ENCODE results near the gene TSGA10.
"Not testable (repeated sequence)": the region's sequence is repeated elsewhere in the genome, so short reads cannot be mapped to it uniquely, and the experiment has no call there.

Gene TSGA10, protein sequence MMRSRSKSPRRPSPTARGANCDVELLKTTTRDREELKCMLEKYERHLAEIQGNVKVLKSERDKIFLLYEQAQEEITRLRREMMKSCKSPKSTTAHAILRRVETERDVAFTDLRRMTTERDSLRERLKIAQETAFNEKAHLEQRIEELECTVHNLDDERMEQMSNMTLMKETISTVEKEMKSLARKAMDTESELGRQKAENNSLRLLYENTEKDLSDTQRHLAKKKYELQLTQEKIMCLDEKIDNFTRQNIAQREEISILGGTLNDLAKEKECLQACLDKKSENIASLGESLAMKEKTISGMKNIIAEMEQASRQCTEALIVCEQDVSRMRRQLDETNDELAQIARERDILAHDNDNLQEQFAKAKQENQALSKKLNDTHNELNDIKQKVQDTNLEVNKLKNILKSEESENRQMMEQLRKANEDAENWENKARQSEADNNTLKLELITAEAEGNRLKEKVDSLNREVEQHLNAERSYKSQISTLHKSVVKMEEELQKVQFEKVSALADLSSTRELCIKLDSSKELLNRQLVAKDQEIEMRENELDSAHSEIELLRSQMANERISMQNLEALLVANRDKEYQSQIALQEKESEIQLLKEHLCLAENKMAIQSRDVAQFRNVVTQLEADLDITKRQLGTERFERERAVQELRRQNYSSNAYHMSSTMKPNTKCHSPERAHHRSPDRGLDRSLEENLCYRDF

DNA sequence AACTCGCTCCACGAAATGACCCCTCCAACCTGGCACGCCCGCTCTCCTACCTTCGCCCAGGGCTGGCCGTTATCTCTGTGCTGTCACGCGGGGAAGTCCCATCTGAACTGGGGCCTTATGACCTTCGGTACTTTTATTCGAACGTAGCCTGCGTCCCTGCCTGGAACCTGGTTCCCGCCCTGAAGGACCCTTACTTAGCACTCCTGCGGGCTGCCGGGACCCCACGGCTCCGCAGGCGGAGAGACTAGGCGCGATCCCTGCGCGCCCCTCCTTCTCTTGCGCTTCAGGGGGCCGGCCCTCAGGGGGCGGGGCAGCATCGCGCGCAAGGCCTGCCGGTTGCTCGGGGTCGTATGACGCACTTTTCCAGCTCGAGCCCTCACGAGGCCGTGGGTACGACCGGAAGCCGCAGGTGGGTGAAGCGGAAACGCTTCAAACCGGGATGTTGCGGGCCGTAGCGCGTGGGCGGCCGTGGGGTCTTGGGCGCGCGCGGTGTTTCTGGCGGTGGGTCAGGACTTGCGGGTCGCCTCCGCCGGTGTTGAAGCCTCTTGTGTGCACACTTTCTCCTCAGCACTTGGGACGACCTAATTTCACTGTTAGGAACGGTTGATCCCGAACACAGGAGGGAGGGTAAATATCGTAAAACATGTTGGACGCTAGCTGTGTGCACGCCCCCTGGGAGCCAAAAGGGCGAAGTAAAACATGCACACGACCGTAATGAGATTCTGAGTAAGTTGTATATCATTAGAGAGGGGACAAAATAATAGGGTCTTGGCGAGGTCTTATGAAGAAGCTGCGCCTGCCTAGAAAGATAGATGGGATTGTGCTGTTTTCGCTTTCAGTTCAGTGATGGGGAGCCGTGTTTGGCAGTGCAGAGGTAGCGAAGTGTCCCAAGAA is at the start of gene TSGA10, which contains the start of gene LIPT1:
TSS of gene TSGA10 (minus strand) at position 300 of the 894 bp plus-strand sequence. CDS start 45,503 bp downstream, outside the sequence.
TSS of gene LIPT1 (plus strand) at position 325 of the 894 bp plus-strand sequence. CDS start 6,991 bp downstream, outside the sequence.
- peak; percentile 85 for DNase-seq (ENCODE audit: low read depth in 2 of 2)

GRCh38 chr2:99201959-99202678 is 47.4 kb upstream of the TSGA10 start:
- no peak for DNase-seq (ENCODE audit: low read depth in 2 of 2)

GRCh38 chr2:99200076-99200800 is 45.5 kb upstream of the TSGA10 start:
- DNase-seq (ENCODE audit: low read depth in 2 of 2): no peak

- no peak for DNase-seq (ENCODE audit: low read depth in 2 of 2)
Measured at GRCh38 chr2:99198103-99198841, 43.5 kb upstream of the TSGA10 start.

- DNase-seq (ENCODE audit: low read depth in 2 of 2): not testable (repeated sequence)
Measured at GRCh38 chr2:99192364-99192763, 37.6 kb upstream of the TSGA10 start.

GRCh38 chr2:99190548-99190947 is 35.8 kb upstream of the TSGA10 start:
- no peak for DNase-seq (ENCODE audit: low read depth in 2 of 2)

- DNase-seq (ENCODE audit: low read depth in 2 of 2): no peak
Measured at GRCh38 chr2:99188357-99188756, 33.6 kb upstream of the TSGA10 start.

DNA sequence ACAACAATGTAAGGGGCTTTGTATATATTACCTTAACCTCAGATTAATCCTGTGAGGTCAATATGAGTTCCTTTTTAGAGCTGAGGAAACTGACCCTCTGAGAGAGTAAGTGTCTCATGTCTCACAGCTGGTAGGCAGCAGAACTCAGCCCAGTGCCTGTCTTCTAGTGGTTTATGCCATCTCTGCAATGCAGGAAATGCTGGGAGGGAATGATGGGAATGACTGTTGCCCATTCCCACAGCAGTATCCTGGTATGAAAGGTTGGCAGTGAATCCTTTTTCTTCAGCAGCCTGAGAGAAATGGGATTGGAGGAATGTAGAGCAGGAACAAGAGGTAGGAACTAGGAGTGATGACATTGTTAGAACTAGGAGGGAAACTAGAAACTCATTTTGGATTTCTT is 32.3 kb upstream of the TSGA10 start:
- no peak for DNase-seq (ENCODE audit: low read depth in 2 of 2)

- no peak for DNase-seq (ENCODE audit: low read depth in 2 of 2)
Measured at GRCh38 chr2:99184811-99185210, 30.1 kb upstream of the TSGA10 start.

- DNase-seq (ENCODE audit: low read depth in 2 of 2): no peak
Measured at GRCh38 chr2:99183025-99183424, 28.3 kb upstream of the TSGA10 start.

GRCh38 chr2:99181624-99182000 is 26.9 kb upstream of the TSGA10 start:
- no peak for DNase-seq (ENCODE audit: low read depth in 2 of 2)

DNA sequence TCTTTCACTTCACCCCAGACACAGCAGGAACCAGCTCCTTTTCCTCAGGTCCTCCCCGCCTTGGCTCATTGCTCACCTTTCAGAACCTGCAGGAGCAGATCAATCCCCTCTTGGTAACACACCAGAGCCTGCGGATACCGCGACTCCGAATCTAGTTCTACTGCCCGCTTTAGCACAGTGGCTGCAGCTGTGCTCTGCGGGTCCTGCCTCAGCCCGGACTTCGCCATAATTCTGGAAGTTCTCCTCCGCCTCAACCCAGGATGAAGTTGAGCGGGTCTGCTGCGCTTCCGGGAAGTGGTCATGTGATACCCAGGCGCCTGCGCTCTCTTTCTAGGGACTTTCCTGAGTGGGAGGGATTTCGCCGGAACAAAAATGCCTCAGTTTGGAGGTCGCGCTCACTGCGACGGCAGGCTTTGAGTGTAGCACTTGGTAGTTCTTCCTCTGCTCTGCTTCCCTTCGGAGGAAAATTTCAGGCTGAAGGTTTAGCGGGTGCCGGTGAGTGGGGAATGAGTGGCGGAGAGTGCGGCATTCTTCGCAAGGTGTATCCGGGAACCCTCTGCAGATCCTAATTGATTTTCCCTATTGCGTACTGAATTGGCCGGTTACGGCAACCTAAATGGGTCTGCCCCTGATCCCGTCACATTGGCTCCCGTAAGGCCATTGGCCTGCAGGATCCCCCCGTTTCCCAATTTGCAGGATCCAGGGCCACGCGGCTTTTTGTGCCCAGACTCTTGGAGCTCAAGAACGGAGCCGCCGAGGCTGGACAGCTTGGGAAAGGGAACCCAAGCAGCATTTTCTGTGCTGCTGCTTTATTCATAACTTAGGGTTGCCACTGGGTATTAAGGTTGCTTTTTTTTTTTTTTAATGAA is 26.2 kb upstream of the TSGA10 start, which contains the start of the genes MITD1 and MRPL30:
TSS of gene MITD1 (minus strand) at position 304 of the 869 bp plus-strand sequence. CDS start at position 227, 77 bp downstream.
TSS of gene MRPL30 (plus strand) at position 430 of the 869 bp plus-strand sequence. CDS start 5,020 bp downstream, outside the sequence.
- peak; percentile 78 to 79 for DNase-seq (ENCODE audit: low read depth in 2 of 2)

DNA sequence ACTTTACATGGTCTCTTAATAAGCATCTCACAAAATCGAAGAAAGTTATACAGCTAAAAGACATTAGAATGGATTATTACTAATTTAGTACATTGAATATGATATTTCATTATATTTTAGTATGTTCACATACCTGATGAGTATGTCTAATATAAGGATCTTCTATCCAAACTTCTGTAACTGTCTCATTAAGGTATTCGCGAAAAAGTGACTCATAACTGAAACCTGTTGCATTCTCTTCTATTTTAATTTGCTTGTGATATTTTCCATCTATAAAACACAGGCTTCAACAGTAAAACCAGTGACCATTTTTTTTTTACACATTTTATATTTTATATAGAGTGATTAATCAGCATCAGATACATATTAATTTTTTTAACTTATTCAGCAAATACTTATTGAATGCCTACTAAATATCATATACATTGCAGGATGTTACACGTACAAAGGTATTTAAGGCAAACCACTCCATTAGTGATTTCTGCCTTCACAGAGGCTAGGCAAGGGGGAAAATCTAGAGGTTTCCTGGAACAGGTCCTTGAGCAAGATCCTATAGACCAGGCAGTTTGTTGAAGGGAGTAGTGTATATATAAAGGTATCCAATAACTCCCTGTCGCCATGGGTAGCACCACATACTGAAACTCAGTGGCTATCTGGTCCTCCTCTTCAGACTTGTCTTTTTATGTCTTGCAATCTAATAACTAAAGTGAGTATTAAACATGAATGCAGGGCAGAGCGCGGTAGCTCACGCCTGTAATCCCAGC is 16.8 kb upstream of the TSGA10 start:
- DNase-seq (ENCODE audit: low read depth in 2 of 2): no peak

DNA sequence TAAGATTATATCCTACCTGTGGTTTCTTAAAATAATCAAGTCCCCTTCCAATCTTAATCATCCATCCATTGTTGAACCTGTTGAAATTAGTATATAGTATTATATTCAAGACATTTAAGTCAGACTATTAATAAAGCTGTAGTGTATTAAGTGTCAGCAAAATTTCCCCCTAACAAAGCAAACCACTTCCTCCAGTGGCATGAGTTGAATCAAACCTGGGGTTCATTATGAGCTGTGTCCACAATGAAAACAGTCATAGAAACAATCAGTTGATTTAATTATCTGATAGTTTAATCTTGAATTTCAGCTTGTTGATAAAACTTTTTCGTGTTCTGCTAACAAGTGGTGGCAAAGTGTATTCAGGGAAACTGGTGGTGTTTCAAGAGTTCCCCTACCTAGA is 14.8 kb upstream of the TSGA10 start:
- DNase-seq (ENCODE audit: low read depth in 2 of 2): no peak

DNA sequence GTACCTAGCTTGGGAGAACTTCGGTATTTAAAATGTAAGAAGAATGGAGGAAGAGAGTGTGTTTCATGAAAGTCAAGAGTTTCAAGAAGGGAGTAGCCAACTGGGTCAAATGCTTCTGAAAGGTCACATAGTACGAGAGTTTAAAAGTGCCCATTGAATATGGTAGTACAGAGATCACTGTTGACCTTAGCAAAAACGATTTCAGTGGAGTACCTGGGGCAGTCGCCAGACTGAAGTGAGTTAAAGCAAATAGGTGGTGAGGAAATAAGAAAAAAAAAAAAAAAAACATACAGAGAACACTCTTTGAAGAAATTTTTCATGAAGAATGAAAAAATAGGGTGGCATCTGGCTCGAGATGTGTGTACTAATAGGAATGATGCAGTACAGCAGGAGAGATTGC is 11.5 kb upstream of the TSGA10 start:
- DNase-seq (ENCODE audit: low read depth in 2 of 2): no peak

DNA sequence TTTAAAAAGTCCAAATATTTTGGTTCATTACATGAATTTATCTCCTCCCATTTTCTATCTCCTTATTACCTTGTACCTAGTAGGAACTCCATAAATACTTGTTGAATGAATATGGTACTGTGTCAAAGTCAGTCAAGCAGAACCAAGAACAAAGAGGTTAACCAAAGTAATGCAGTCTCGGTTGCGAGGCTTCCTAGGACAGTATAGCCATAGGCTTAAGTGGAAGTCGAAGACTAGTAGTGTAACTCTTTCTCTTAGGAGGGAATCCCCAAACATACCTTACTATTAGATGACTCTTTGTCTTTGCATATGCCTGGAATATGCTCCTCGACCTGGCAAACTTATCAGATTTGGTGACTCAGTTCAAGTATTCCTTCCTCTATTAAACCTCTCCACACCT is 4.9 kb upstream of the TSGA10 start:
- DNase-seq (ENCODE audit: low read depth in 2 of 2): no peak

- no peak for DNase-seq (ENCODE audit: low read depth in 2 of 2)
Measured at GRCh38 chr2:99158599-99158998, 3.9 kb upstream of the TSGA10 start.

GRCh38 chr2:99156891-99157290 is 2.1 kb upstream of the TSGA10 start:
- DNase-seq (ENCODE audit: low read depth in 2 of 2): no peak
